WTC11 (cell line): ENCODE results near the gene NHERF1. TPM values are rescaled to one million over a fixed set of nuclear protein-coding genes. Genes with fewer than 3 reads are reported as not detected.
A peak's percentile ranks its signal among the peaks of the same experiment; 100 is the strongest.

Source experiments
- ATAC-seq: fragments of 200-7000 bp; cut with Tn5 transposase; 2 replicates; pipeline ENCODE4 v1.10.0; 2021; ENCODE audit warnings: mild to moderate bottlenecking, moderate library complexity
- CTCF ChIA-PET: fragments of 300-600 bp; sonication (Branson Sonifier 250); formaldehyde crosslinking; loops from one replicate; lab custom pipeline; 2021; ENCODE audit warnings: antibody characterized with exemption; lab: Charles Lee
- POLR2A ChIA-PET: fragments of 350-600 bp; sonication (Branson Sonifier 250); formaldehyde crosslinking; loops from one replicate; lab custom pipeline; 2021; ENCODE audit warnings: antibody characterized with exemption; lab: Charles Lee
- DNase-seq: peaks from one replicate; pipeline ENCODE4 v3.0.0; 2021; ENCODE audit warnings: low spot score
- H3K27ac Mint-ChIP-seq: 2 replicates; pipeline ENCODE4 v1.8.0; 2021; ENCODE audit warnings: mixed read lengths
- H3K27me3 Mint-ChIP-seq: 2 replicates; pipeline ENCODE4 v1.8.0; 2021; ENCODE audit warnings: low read depth, mild to moderate bottlenecking, moderate library complexity, mixed read lengths
- H3K36me3 Mint-ChIP-seq: 2 replicates; pipeline ENCODE4 v1.8.0; 2021; ENCODE audit warnings: mixed read lengths
- H3K4me1 Mint-ChIP-seq: 2 replicates; pipeline ENCODE4 v1.8.0; 2022; ENCODE audit warnings: mixed read lengths
- H3K4me3 Mint-ChIP-seq: 2 replicates; pipeline ENCODE4 v1.8.0; 2021; ENCODE audit warnings: mild to moderate bottlenecking, moderate library complexity, mixed read lengths
- H3K9me3 Mint-ChIP-seq: 2 replicates; pipeline ENCODE4 v1.8.0; 2021; ENCODE audit warnings: mixed read lengths
- ATF1 ChIP-seq: sonication (generic); formaldehyde crosslinking; IDR thresholded peaks from 2 replicates; pipeline ENCODE4 v1.8.1; 2023; ENCODE audit warnings: mild to moderate bottlenecking, moderate library complexity, missing genetic modification reagents
- CREM ChIP-seq: sonication (generic); formaldehyde crosslinking; IDR thresholded peaks from 2 replicates; pipeline ENCODE4 v1.8.1; 2022; ENCODE audit warnings: mild to moderate bottlenecking, missing genetic modification reagents, moderate library complexity
- FOXK1 ChIP-seq: sonication (generic); formaldehyde crosslinking; IDR thresholded peaks from 2 replicates; pipeline ENCODE4 v1.8.0; 2022; ENCODE audit warnings: mild to moderate bottlenecking, moderate library complexity, missing genetic modification reagents
- GRHL2 ChIP-seq: fragments of 250-450 bp; sonication (Bioruptor Pico); IDR thresholded peaks from 2 replicates; pipeline ENCODE4 v1.8.0; 2022; ENCODE audit warnings: mild to moderate bottlenecking, moderate library complexity; ENCODE audit not compliant: insufficient replicate concordance, severe bottlenecking
- GTF2I ChIP-seq: fragments of 250-450 bp; sonication (Bioruptor Pico); conservative IDR thresholded peaks from 2 replicates; pipeline ENCODE4 v1.4.0; 2021; ENCODE audit warnings: mild to moderate bottlenecking
- HMGA2 ChIP-seq: fragments of 250-450 bp; sonication (Bioruptor Pico); IDR thresholded peaks from 2 replicates; pipeline ENCODE4 v1.4.0; 2021; ENCODE audit warnings: mild to moderate bottlenecking, moderate library complexity
- JAZF1 ChIP-seq: fragments of 250-450 bp; sonication (Bioruptor Pico); IDR thresholded peaks from 2 replicates; pipeline ENCODE4 v1.9.0; 2021; ENCODE audit warnings: moderate library complexity, mild to moderate bottlenecking, inconsistent platforms
- JUN ChIP-seq: sonication (generic); formaldehyde crosslinking; IDR thresholded peaks from 2 replicates; pipeline ENCODE4 v1.8.0; 2023; ENCODE audit warnings: mild to moderate bottlenecking, missing genetic modification reagents
- NFYB ChIP-seq: sonication (generic); formaldehyde crosslinking; conservative IDR thresholded peaks from 2 replicates; pipeline ENCODE4 v1.8.0; 2022; ENCODE audit warnings: low read depth, missing genetic modification reagents
- PRRX2 ChIP-seq: fragments of 250-450 bp; sonication (Bioruptor Pico); IDR thresholded peaks from 2 replicates; pipeline ENCODE4 v1.8.0; 2021; ENCODE audit warnings: mild to moderate bottlenecking
- SOX15 ChIP-seq: fragments of 250-450 bp; sonication (Bioruptor Pico); IDR thresholded peaks from 2 replicates; pipeline ENCODE4 v1.9.0; 2021; ENCODE audit warnings: mild to moderate bottlenecking
- TEAD1 ChIP-seq: sonication (generic); formaldehyde crosslinking; IDR thresholded peaks from 2 replicates; pipeline ENCODE4 v1.8.0; 2022; ENCODE audit warnings: mild to moderate bottlenecking, missing genetic modification reagents
- ZNF121 ChIP-seq: sonication (generic); formaldehyde crosslinking; IDR thresholded peaks from 2 replicates; pipeline ENCODE4 v1.8.0; 2023; ENCODE audit warnings: missing genetic modification reagents
- ZNF263 ChIP-seq: sonication (generic); formaldehyde crosslinking; IDR thresholded peaks from 2 replicates; pipeline ENCODE4 v1.8.1; 2022; ENCODE audit warnings: low read depth, mild to moderate bottlenecking, moderate library complexity, missing genetic modification reagents
- ZNF396 ChIP-seq: fragments of 250-450 bp; sonication (Bioruptor Pico); IDR thresholded peaks from 2 replicates; pipeline ENCODE4 v1.8.0; 2021; ENCODE audit warnings: mild to moderate bottlenecking, moderate library complexity, borderline replicate concordance
- ZNF416 ChIP-seq: fragments of 250-450 bp; sonication (Bioruptor Pico); IDR thresholded peaks from 2 replicates; pipeline ENCODE4 v1.9.0; 2021; ENCODE audit warnings: mild to moderate bottlenecking, inconsistent platforms
- total RNA-seq: library from RNA; stranded (reverse); gene quantifications from 3 replicates; pipeline ENCODE4 v1.2.3, GENCODE V29; 2021
- TF ChIP-seq, protein P1 (sequence below): sonication (generic); formaldehyde crosslinking; conservative IDR thresholded peaks from 2 replicates; pipeline ENCODE4 v1.8.1; 2022; ENCODE audit warnings: mild to moderate bottlenecking, missing genetic modification reagents
- TF ChIP-seq, protein P2 (sequence below): sonication (generic); formaldehyde crosslinking; IDR thresholded peaks from 2 replicates; pipeline ENCODE4 v1.8.0; 2022; ENCODE audit warnings: mild to moderate bottlenecking, missing genetic modification reagents
- TF ChIP-seq, protein P3 (sequence below): fragments of 250-450 bp; sonication (Bioruptor Pico); IDR thresholded peaks from 2 replicates; pipeline ENCODE4 v1.8.0; 2021; ENCODE audit warnings: mild to moderate bottlenecking
- TF ChIP-seq, protein P4 (sequence below): fragments of 200-600 bp; IDR thresholded peaks from 2 replicates; pipeline ENCODE4 v1.8.0; 2022; ENCODE audit warnings: antibody characterized with exemption
- TF ChIP-seq, protein P5 (sequence below): fragments of 250-450 bp; sonication (Bioruptor Pico); IDR thresholded peaks from 2 replicates; pipeline ENCODE4 v1.9.0; 2021; ENCODE audit warnings: mild to moderate bottlenecking, borderline replicate concordance

The NHERF1 gene
- total RNA-seq, 1 experiment from 2014 or later: 111 TPM

DNA sequence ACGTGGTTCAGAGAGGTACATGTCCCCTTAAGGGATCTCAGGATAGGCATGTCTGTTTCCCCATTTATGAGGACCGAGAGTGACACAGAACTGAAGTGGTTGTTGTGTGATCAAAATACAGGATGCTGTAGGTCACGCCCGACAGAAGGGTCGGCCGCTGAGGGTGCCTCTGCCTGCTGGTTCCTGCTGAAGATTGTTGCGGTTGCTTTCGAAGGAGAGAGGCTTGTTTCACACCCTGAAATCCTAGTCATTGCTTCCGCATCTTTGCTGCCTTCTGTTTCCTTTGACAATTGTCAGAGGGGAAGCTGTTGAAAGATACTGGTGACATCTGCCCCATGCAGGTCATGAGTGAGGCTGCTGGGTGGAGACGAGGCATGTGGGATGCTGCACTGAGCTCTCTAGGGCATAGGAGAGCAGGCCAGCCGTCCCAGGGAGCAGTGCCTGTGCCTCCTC lies 31.5 kb downstream of the NHERF1 start:
- DNase-seq: no peak
- CTCF ChIA-PET: interaction anchor here (1.7 to 2.9 kb wide), 3 partner anchors 9 to 123 kb away, joined by 5 to 17 read pairs (median 5); no protein-coding TSS in a partner anchor

DNA sequence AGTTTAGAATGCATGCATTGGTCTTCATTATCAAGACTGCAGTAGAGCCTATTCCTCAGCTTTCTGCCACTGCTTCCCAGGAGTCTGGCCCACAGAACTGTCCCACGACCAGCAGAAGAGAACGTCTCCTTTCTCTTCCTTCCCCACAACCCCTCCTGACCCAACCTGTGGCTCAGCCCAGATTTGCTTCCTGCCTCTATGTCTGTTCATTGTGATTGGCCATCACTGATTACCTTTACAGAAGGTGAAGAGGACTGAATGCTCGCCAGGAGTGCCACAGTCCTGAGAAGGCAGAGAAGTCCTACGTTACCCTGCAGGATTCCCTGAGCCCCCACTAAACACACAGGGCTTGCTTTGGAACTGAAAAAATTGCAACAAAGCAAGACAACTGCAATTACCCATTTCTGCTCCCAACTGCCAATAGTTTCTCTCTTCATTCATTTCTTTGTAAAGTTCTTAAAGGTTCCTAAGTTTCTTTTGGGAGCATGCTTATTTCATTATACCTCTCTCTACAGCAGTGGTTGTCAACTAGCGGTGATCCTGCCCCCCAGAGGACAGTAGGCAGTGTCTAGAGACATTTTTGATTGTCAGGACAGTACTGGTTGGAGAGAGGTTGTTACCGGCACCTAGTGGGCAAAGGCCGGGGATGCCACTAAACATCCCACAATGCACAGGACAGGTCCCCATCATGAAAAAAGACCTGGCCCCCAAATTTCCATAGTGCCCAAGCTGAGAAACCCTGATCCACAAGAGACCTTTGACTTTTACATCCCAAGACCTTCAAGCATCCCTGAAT lies 32.2 kb downstream of the NHERF1 start:
- Mint-ChIP-seq H3K4me1 (peaks cover 33% of the 10 kb centered on the region), H3K27ac (peak overlapping the region; percentile 28; the same call in 1 of the 2 replicates)
- ChIA-PET POLR2A (no interaction called here), CTCF (interaction anchor here (1.2 to 2.9 kb wide), 6 partner anchors 9 to 123 kb away, joined by 3 to 17 read pairs (median 4); no protein-coding TSS in a partner anchor)
- DNase-seq: peak; percentile 58
- no peak for TF ChIP-seq ZNF263 (CRISPR knock-in tag)
- no peak for TF ChIP-seq ZNF396 (CRISPR knock-in tag)
- TF ChIP-seq ZNF416 (CRISPR knock-in tag): no peak
- no peak for TF ChIP-seq JUN (CRISPR knock-in tag)
- TF ChIP-seq, protein P1, sequence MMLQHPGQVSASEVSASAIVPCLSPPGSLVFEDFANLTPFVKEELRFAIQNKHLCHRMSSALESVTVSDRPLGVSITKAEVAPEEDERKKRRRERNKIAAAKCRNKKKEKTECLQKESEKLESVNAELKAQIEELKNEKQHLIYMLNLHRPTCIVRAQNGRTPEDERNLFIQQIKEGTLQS: no peak
- no peak for TF ChIP-seq SOX15 (CRISPR knock-in tag)
- no peak for TF ChIP-seq JAZF1
- TF ChIP-seq, protein P2, sequence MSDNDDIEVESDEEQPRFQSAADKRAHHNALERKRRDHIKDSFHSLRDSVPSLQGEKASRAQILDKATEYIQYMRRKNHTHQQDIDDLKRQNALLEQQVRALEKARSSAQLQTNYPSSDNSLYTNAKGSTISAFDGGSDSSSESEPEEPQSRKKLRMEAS (CRISPR knock-in tag): no peak
- TF ChIP-seq, protein P3, sequence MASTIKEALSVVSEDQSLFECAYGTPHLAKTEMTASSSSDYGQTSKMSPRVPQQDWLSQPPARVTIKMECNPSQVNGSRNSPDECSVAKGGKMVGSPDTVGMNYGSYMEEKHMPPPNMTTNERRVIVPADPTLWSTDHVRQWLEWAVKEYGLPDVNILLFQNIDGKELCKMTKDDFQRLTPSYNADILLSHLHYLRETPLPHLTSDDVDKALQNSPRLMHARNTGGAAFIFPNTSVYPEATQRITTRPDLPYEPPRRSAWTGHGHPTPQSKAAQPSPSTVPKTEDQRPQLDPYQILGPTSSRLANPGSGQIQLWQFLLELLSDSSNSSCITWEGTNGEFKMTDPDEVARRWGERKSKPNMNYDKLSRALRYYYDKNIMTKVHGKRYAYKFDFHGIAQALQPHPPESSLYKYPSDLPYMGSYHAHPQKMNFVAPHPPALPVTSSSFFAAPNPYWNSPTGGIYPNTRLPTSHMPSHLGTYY (CRISPR knock-in tag): no peak
- TF ChIP-seq NFYB (CRISPR knock-in tag): no peak
- TF ChIP-seq, protein P4, sequence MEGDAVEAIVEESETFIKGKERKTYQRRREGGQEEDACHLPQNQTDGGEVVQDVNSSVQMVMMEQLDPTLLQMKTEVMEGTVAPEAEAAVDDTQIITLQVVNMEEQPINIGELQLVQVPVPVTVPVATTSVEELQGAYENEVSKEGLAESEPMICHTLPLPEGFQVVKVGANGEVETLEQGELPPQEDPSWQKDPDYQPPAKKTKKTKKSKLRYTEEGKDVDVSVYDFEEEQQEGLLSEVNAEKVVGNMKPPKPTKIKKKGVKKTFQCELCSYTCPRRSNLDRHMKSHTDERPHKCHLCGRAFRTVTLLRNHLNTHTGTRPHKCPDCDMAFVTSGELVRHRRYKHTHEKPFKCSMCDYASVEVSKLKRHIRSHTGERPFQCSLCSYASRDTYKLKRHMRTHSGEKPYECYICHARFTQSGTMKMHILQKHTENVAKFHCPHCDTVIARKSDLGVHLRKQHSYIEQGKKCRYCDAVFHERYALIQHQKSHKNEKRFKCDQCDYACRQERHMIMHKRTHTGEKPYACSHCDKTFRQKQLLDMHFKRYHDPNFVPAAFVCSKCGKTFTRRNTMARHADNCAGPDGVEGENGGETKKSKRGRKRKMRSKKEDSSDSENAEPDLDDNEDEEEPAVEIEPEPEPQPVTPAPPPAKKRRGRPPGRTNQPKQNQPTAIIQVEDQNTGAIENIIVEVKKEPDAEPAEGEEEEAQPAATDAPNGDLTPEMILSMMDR: no peak
- no peak for TF ChIP-seq CREM
- no peak for TF ChIP-seq ZNF121 (CRISPR knock-in tag)
- TF ChIP-seq HMGA2 (CRISPR knock-in tag): no peak
- no peak for TF ChIP-seq FOXK1 (CRISPR knock-in tag)
- no peak for TF ChIP-seq GRHL2
- TF ChIP-seq, all 79 proteins: peak for 0
- peak; percentile 31 for ATAC-seq
- no peak overlapping the region for H3K4me3 Mint-ChIP-seq
- no peaks in the 10 kb centered on the region for H3K27me3 Mint-ChIP-seq
- H3K36me3 Mint-ChIP-seq: peaks cover 8% of the 10 kb centered on the region; the same call in 1 of the 2 replicates
- H3K9me3 Mint-ChIP-seq: no peaks in the 10 kb centered on the region

More for the DNA sequence above, 31.5 kb downstream of the NHERF1 start:
- TF ChIP-seq JAZF1: no peak
- Mint-ChIP-seq H3K4me1 (peaks cover 33% of the 10 kb centered on the region), H3K27ac (no peak overlapping the region), H3K9me3 (no peaks in the 10 kb centered on the region), H3K36me3 (peaks cover 8% of the 10 kb centered on the region; the same call in 1 of the 2 replicates), H3K4me3 (no peak overlapping the region), H3K27me3 (no peaks in the 10 kb centered on the region)
- POLR2A ChIA-PET: no interaction called here
- ATAC-seq: no peak

DNA sequence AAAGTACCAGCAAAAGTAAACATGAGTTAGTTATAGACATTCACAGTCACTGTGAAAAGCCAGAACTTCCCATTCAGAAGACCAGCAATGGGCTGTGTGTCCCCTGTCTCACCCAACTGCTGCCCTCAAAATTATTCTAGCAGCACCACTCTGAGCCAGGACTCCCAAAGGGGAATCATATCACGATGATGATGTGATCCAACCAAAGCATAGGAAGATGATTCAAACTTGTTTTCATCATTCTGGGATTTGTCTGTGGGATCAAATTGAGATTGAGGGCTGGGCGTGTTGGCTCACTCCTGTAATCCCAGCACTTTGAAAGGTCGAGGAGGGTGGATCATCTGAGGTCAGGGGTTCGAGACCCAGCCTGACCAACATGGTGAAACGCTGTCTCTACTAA lies 34.1 kb downstream of the NHERF1 start:
- Mint-ChIP-seq H3K27ac (peak overlapping the region; percentile 68), H3K4me3 (no peak overlapping the region), H3K36me3 (peaks cover 3% of the 10 kb centered on the region; the same call in 1 of the 2 replicates), H3K27me3 (no peaks in the 10 kb centered on the region), H3K4me1 (peaks cover 22% of the 10 kb centered on the region), H3K9me3 (no peaks in the 10 kb centered on the region)
- ChIA-PET CTCF (interaction anchor here (1.0 to 2.1 kb wide), 3 partner anchors 11 to 37 kb away, joined by 4 to 14 read pairs (median 11); no protein-coding TSS in a partner anchor), POLR2A (no interaction called here)
- ATAC-seq (no peak), DNase-seq (no peak)
- TF ChIP-seq SOX15 (CRISPR knock-in tag) (no peak), ATF1 (no peak), GTF2I (CRISPR knock-in tag) (no peak), ZNF396 (CRISPR knock-in tag) (no peak), TEAD1 (CRISPR knock-in tag) (no peak), PRRX2 (CRISPR knock-in tag) (no peak)
- TF ChIP-seq, protein P4: no peak
- TF ChIP-seq, protein P5, sequence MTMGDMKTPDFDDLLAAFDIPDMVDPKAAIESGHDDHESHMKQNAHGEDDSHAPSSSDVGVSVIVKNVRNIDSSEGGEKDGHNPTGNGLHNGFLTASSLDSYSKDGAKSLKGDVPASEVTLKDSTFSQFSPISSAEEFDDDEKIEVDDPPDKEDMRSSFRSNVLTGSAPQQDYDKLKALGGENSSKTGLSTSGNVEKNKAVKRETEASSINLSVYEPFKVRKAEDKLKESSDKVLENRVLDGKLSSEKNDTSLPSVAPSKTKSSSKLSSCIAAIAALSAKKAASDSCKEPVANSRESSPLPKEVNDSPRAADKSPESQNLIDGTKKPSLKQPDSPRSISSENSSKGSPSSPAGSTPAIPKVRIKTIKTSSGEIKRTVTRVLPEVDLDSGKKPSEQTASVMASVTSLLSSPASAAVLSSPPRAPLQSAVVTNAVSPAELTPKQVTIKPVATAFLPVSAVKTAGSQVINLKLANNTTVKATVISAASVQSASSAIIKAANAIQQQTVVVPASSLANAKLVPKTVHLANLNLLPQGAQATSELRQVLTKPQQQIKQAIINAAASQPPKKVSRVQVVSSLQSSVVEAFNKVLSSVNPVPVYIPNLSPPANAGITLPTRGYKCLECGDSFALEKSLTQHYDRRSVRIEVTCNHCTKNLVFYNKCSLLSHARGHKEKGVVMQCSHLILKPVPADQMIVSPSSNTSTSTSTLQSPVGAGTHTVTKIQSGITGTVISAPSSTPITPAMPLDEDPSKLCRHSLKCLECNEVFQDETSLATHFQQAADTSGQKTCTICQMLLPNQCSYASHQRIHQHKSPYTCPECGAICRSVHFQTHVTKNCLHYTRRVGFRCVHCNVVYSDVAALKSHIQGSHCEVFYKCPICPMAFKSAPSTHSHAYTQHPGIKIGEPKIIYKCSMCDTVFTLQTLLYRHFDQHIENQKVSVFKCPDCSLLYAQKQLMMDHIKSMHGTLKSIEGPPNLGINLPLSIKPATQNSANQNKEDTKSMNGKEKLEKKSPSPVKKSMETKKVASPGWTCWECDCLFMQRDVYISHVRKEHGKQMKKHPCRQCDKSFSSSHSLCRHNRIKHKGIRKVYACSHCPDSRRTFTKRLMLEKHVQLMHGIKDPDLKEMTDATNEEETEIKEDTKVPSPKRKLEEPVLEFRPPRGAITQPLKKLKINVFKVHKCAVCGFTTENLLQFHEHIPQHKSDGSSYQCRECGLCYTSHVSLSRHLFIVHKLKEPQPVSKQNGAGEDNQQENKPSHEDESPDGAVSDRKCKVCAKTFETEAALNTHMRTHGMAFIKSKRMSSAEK (CRISPR knock-in tag): no peak
